DND-41 (cell line): ENCODE measurements around the gene TPM1.

Experiments used
- ATAC-seq: fragments of 200-7000 bp; cut with Tn5 transposase; 3 replicates; pipeline ENCODE4 v1.9.1; 2021; ENCODE audit warnings: low read depth; ENCODE audit not compliant: insufficient read depth
- DNase-seq: peaks from one replicate; pipeline ENCODE4 v3.0.0-alpha.2; 2020
- H2AFZ ChIP-seq: 2 replicates; pipeline ENCODE4 v1.6.0; 2012; ENCODE audit warnings: low read depth, low read length
- H3K27ac ChIP-seq: 2 replicates; pipeline ENCODE4 v1.5.1; 2012; ENCODE audit warnings: low read length, inconsistent platforms
- H3K27me3 ChIP-seq: fragments of 200-600 bp; sonication (generic); 2 replicates; pipeline ENCODE4 v1.6.0; 2012; ENCODE audit warnings: low read length, mild to moderate bottlenecking, inconsistent platforms; ENCODE audit not compliant: insufficient read depth, poor library complexity
- H3K36me3 ChIP-seq: 2 replicates; pipeline ENCODE4 v1.5.1; 2012; ENCODE audit warnings: low read length, inconsistent platforms; ENCODE audit not compliant: insufficient read depth
- H3K4me1 ChIP-seq: 2 replicates; pipeline ENCODE4 v1.5.1; 2012; ENCODE audit warnings: mild to moderate bottlenecking, low read length; ENCODE audit not compliant: insufficient read depth
- H3K4me2 ChIP-seq: 2 replicates; pipeline ENCODE4 v1.6.0; 2012; ENCODE audit warnings: mild to moderate bottlenecking, moderate library complexity, low read length, inconsistent platforms; ENCODE audit not compliant: insufficient read depth
- H3K4me3 ChIP-seq, 2 experiments: fragments of 200-600 bp in 1 of 2; shearing (Covaris generic) in 1 of 2; 2 replicates each; pipeline ENCODE4 v1.5.1; 2012 to 2016; ENCODE audit warnings: inconsistent platforms in 2 of 2, low read length in 2 of 2, mild to moderate bottlenecking in 2 of 2, low read depth in 1 of 2, moderate library complexity in 1 of 2
- H3K79me2 ChIP-seq: 2 replicates; pipeline ENCODE4 v1.6.0; 2012; ENCODE audit warnings: low read length, inconsistent platforms; ENCODE audit not compliant: insufficient read depth
- H3K9ac ChIP-seq: 2 replicates; pipeline ENCODE4 v1.6.0; 2012; ENCODE audit warnings: low read depth, mild to moderate bottlenecking, inconsistent platforms, low read length, moderate library complexity
- H3K9me3 ChIP-seq: 2 replicates; pipeline ENCODE4 v1.5.1; 2012; ENCODE audit warnings: low read length, moderate library complexity, mild to moderate bottlenecking, inconsistent platforms; ENCODE audit not compliant: insufficient read depth, severe bottlenecking
- H4K20me1 ChIP-seq: 2 replicates; pipeline ENCODE4 v1.6.0; 2012; ENCODE audit warnings: low read length; ENCODE audit not compliant: insufficient read depth
- EZH2 ChIP-seq: IDR thresholded peaks from 3 replicates; pipeline ENCODE4 v1.6.1; 2012; ENCODE audit warnings: borderline replicate concordance, low read depth, mild to moderate bottlenecking, moderate library complexity, low read length, inconsistent platforms; ENCODE audit not compliant: severe bottlenecking
- TF ChIP-seq, protein P1 (sequence below): IDR thresholded peaks from 2 replicates; pipeline ENCODE4 v1.5.1; 2012; ENCODE audit warnings: borderline replicate concordance, low read length, moderate library complexity, mild to moderate bottlenecking; ENCODE audit not compliant: poor library complexity, severe bottlenecking; ENCODE audit errors: extremely low read depth

The TPM1 gene

DNA sequence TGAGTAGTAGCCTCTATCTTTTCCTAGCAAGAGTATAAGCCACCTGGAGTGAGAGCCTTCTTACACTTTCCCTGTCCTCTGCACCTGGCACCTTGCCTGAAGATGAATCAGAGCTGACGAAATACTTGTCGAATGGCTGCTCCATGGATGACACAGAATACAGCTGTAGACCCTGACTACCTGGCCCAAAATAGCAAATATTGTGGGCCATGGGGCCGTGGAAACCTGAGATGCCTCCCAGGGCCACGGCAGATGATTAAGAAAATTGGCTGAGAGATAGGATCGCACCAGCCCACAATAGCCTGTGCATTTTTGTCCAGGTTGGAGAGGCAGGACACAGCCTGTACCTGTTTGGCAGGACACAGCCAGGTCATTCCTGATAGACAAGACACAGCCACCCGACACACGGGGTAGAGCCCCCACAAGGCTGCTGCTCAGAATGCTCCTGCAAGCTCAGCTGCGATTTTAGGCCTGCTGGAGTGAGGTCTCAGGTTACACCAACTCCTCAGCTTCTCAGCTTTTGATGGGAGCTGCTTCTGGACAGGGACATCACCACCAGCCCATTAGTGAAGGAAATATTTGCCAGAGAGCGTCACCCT is 22.9 kb upstream of the TPM1 start:
- ATAC-seq (no peak), DNase-seq (no peak)
- no peak overlapping the region for H3K4me2 ChIP-seq
- H3K4me1 ChIP-seq, result no peaks in the 10 kb centered on the region
- H3K9me3 ChIP-seq, result no peaks in the 10 kb centered on the region
- H3K79me2 ChIP-seq, result no peaks in the 10 kb centered on the region
- no peaks in the 10 kb centered on the region for H3K36me3 ChIP-seq
- no peak overlapping the region for H3K4me3 ChIP-seq
- H3K27ac ChIP-seq, result no peak overlapping the region
- no peaks in the 10 kb centered on the region for H3K27me3 ChIP-seq
- no peak overlapping the region for H3K9ac ChIP-seq
- no peak overlapping the region for H2AFZ ChIP-seq
- TF ChIP-seq, protein P1, sequence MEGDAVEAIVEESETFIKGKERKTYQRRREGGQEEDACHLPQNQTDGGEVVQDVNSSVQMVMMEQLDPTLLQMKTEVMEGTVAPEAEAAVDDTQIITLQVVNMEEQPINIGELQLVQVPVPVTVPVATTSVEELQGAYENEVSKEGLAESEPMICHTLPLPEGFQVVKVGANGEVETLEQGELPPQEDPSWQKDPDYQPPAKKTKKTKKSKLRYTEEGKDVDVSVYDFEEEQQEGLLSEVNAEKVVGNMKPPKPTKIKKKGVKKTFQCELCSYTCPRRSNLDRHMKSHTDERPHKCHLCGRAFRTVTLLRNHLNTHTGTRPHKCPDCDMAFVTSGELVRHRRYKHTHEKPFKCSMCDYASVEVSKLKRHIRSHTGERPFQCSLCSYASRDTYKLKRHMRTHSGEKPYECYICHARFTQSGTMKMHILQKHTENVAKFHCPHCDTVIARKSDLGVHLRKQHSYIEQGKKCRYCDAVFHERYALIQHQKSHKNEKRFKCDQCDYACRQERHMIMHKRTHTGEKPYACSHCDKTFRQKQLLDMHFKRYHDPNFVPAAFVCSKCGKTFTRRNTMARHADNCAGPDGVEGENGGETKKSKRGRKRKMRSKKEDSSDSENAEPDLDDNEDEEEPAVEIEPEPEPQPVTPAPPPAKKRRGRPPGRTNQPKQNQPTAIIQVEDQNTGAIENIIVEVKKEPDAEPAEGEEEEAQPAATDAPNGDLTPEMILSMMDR, result no peak
- TF ChIP-seq EZH2, result no peak
- H4K20me1 ChIP-seq, result no peaks in the 10 kb centered on the region

DNA sequence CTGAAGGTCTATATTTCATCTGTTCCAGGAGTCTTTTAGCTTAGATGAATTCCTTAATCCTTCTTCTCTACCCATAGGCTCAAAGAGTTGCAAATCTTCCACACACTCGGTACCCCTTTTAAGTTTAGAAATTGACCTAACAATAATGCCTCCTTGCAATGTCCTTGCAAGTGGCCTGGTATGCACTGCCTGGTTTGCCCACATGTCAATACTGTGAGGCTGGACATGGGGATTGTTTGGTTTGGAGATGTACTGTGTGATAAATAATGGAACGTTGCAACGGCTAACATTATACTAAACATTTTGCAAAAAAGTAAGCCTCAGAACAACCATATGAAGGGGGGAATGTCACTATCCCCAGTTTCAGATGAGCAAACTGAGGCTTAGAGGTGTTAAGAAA is 22.4 kb upstream of the TPM1 start:
- Histone ChIP-seq H3K9ac (no peak overlapping the region), H3K27ac (no peak overlapping the region), H3K36me3 (no peaks in the 10 kb centered on the region), H3K9me3 (no peaks in the 10 kb centered on the region), H4K20me1 (no peaks in the 10 kb centered on the region), H3K4me2 (no peak overlapping the region), H3K4me3 (no peak overlapping the region), H3K27me3 (no peaks in the 10 kb centered on the region), H3K4me1 (no peaks in the 10 kb centered on the region), H2AFZ (no peak overlapping the region), H3K79me2 (no peaks in the 10 kb centered on the region)
- ATAC-seq, result no peak
- TF ChIP-seq, protein P1, result no peak
- no peak for TF ChIP-seq EZH2
- DNase-seq, result no peak

DNA sequence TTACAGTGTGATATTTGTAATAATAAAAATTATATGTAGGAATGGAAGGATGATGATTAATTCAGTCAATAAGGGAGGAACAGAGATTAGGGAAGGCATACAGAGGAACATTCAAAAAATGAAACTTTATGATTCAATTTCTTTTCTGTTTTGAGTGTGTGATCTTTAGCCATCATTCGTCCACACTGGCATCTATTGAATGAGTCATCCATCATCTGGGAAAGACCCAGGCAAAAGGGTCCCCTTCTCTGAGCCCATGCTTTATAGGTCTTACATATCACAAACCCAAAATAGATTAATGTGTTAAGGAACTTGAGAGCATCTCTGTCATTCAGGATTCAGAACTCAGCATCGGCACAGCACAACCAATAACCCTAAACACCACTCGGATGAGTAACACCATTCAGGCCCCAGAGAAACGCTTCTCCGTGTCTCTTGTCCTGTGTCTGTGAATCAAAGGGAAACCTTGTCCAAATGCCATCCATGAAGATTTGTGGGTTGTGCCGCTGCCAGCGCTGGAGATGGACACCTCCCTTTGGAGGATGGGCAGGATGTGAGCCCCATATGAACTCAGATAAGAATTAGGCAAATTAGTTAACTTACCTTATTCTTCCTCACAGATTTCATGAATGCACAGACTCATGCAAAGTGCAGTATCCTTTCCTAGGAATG is 21.7 kb upstream of the TPM1 start:
- ATAC-seq, result no peak
- TF ChIP-seq, protein P1, result no peak
- TF ChIP-seq EZH2, result no peak

More for the DNA sequence above, 21.7 kb upstream of the TPM1 start:
- Histone ChIP-seq H3K27ac (no peak overlapping the region), H3K9me3 (no peaks in the 10 kb centered on the region), H3K36me3 (no peaks in the 10 kb centered on the region), H3K79me2 (no peaks in the 10 kb centered on the region), H2AFZ (no peak overlapping the region), H3K4me2 (no peak overlapping the region), H3K9ac (no peak overlapping the region), H4K20me1 (no peaks in the 10 kb centered on the region), H3K27me3 (no peaks in the 10 kb centered on the region), H3K4me3 (no peak overlapping the region), H3K4me1 (no peaks in the 10 kb centered on the region)
- no peak for DNase-seq
